CD4-positive, alpha-beta T cell treated with Interleukin-2 at 100 ng/mL for 4 hours (primary cell): ENCODE results near the gene ADGRL3.
"Not testable (repeated sequence)": the region's sequence is repeated elsewhere in the genome, so short reads cannot be mapped to it uniquely, and the experiment has no call there.

ENCODE experiments used
- DNase-seq: peaks from one replicate; pipeline ENCODE4 v3.0.0-alpha.2; 2020; ENCODE audit warnings: low spot score

The ADGRL3 gene

GRCh38 chr4:61500883-61501282, 300.8 kb downstream of the ADGRL3 start:
- no peak for DNase-seq

GRCh38 chr4:61501812-61502211, 301.7 kb downstream of the ADGRL3 start:
- DNase-seq: no peak

- no peak for DNase-seq
Measured at GRCh38 chr4:61505773-61506685, 305.9 kb downstream of the ADGRL3 start.

- DNase-seq: no peak
Measured at GRCh38 chr4:61507091-61507490, 307.0 kb downstream of the ADGRL3 start.

- not testable (repeated sequence) for DNase-seq
Measured at GRCh38 chr4:61509721-61510241, 309.7 kb downstream of the ADGRL3 start.

GRCh38 chr4:61511716-61512488, 311.8 kb downstream of the ADGRL3 start:
- DNase-seq: no peak

GRCh38 chr4:61514991-61515390, 314.9 kb downstream of the ADGRL3 start:
- DNase-seq: no peak

- no peak for DNase-seq
Measured at GRCh38 chr4:61517144-61517543, 317.0 kb downstream of the ADGRL3 start.

- DNase-seq: no peak
Measured at GRCh38 chr4:61520166-61520565, 320.0 kb downstream of the ADGRL3 start.

GRCh38 chr4:61520681-61521160, 320.6 kb downstream of the ADGRL3 start:
- no peak for DNase-seq

GRCh38 chr4:61521451-61521850, 321.3 kb downstream of the ADGRL3 start:
- no peak for DNase-seq

GRCh38 chr4:61522312-61522711, 322.2 kb downstream of the ADGRL3 start:
- DNase-seq: no peak

- DNase-seq: no peak
Measured at GRCh38 chr4:61527888-61528287, 327.8 kb downstream of the ADGRL3 start.

GRCh38 chr4:61528595-61528994, 328.5 kb downstream of the ADGRL3 start:
- no peak for DNase-seq

GRCh38 chr4:61531188-61531587, 331.1 kb downstream of the ADGRL3 start:
- DNase-seq: no peak

- no peak for DNase-seq
Measured at GRCh38 chr4:61532336-61533000, 332.3 kb downstream of the ADGRL3 start.

GRCh38 chr4:61533140-61533539, 333.0 kb downstream of the ADGRL3 start:
- DNase-seq: no peak

GRCh38 chr4:61540944-61541343, 340.8 kb downstream of the ADGRL3 start:
- no peak for DNase-seq

- no peak for DNase-seq
Measured at GRCh38 chr4:61541459-61541858, 341.3 kb downstream of the ADGRL3 start.

GRCh38 chr4:61543976-61544375, 343.9 kb downstream of the ADGRL3 start:
- no peak for DNase-seq

- DNase-seq: no peak
Measured at GRCh38 chr4:61545902-61546480, 345.9 kb downstream of the ADGRL3 start.

GRCh38 chr4:61549336-61549735, 349.2 kb downstream of the ADGRL3 start:
- DNase-seq: no peak
